NCI-H146 (cell line): Measurements from ENCODE around the gene ST3GAL4.

ENCODE experiments used
- DNase-seq: peaks from one replicate; lab custom pipeline; 2025; lab: John Stamatoyannopoulos, UW

The ST3GAL4 gene

GRCh38 chr11:126408496-126408895 is 53.0 kb downstream of the ST3GAL4 start:
- no peak for DNase-seq

GRCh38 chr11:126408901-126409619 is 53.6 kb downstream of the ST3GAL4 start:
- no peak for DNase-seq

GRCh38 chr11:126409620-126409985 is 54.1 kb downstream of the ST3GAL4 start:
- no peak for DNase-seq

GRCh38 chr11:126410649-126411048 is 55.2 kb downstream of the ST3GAL4 start:
- no peak for DNase-seq

GRCh38 chr11:126411971-126412381 is 56.5 kb downstream of the ST3GAL4 start:
- DNase-seq = no peak

GRCh38 chr11:126413426-126413825 is 57.9 kb downstream of the ST3GAL4 start:
- no peak for DNase-seq

GRCh38 chr11:126413843-126414405 is 58.4 kb downstream of the ST3GAL4 start:
- no peak for DNase-seq

- no peak for DNase-seq
These were observed 59.1 kb downstream of the ST3GAL4 start for GRCh38 chr11:126414615-126415014.

- DNase-seq = no peak
These were observed 59.6 kb downstream of the ST3GAL4 start for GRCh38 chr11:126415128-126415527.

- DNase-seq = no peak
These were observed 60.4 kb downstream of the ST3GAL4 start for GRCh38 chr11:126415669-126416420.

- peak; percentile 85 for DNase-seq
These were observed 61.1 kb downstream of the ST3GAL4 start for GRCh38 chr11:126416542-126417090.

- DNase-seq = no peak
These were observed 61.8 kb downstream of the ST3GAL4 start for GRCh38 chr11:126417091-126417862.

- no peak for DNase-seq
These were observed 63.4 kb downstream of the ST3GAL4 start for GRCh38 chr11:126418887-126419286.

- no peak for DNase-seq
These were observed 64.6 kb downstream of the ST3GAL4 start for GRCh38 chr11:126419801-126420697.

- DNase-seq = no peak
These were observed 65.3 kb downstream of the ST3GAL4 start for GRCh38 chr11:126420698-126421256.

GRCh38 chr11:126421271-126421671 is 65.8 kb downstream of the ST3GAL4 start:
- no peak for DNase-seq

GRCh38 chr11:126422446-126422845 is 67.0 kb downstream of the ST3GAL4 start:
- DNase-seq = no peak

GRCh38 chr11:126423154-126423553 is 67.7 kb downstream of the ST3GAL4 start:
- no peak for DNase-seq

- no peak for DNase-seq
These were observed 68.3 kb downstream of the ST3GAL4 start for GRCh38 chr11:126423743-126424142.

- no peak for DNase-seq
These were observed 69.1 kb downstream of the ST3GAL4 start for GRCh38 chr11:126424471-126425039.
